Adrenal gland (tissue), 5 donors: ENCODE results near the gene GBGT1.
A peak's percentile ranks its signal among the peaks of the same experiment; 100 is the strongest.

Source experiments
- CTCF ChIP-seq, 6 experiments: fragments of 450-650 bp in 4 of 6; fragments of 200-600 bp in 2 of 6; sonication (generic) in 1 of 6; IDR thresholded peaks; 1 replicate in 5 of 6; 2 replicates in 1 of 6; pipeline versions ENCODE4 v1.5.1 to v1.8.0; 2016 to 2021; ENCODE audit warnings: antibody characterized with exemption in 6 of 6, mild to moderate bottlenecking in 2 of 6, moderate library complexity in 1 of 6
- POLR2A ChIP-seq, 2 donors: fragments of 450-650 bp; IDR thresholded peaks; one replicate each; pipeline ENCODE4 v1.6.1; 2017; ENCODE audit warnings: antibody characterized with exemption in 2 of 2, mild to moderate bottlenecking in 2 of 2, moderate library complexity in 1 of 2
- donor health status: DM: no; HTN: no; CAD: no.

GRCh38 chr9:133122935-133123611 is 40.6 kb downstream of the GBGT1 start:
- TF ChIP-seq CTCF (IDR thresholded peaks at IDR 0.05): peak in 1 of 6 experiments; percentile 4
- peak in 1 of 2 donors; percentile 69 for TF ChIP-seq POLR2A (IDR thresholded peaks at IDR 0.05)
